Neuronal stem cell (in vitro differentiated cells): ENCODE data around the gene HIPK2.

Source experiments
- DNase-seq: peaks from one replicate; pipeline ENCODE4 v3.0.0-alpha.2; 2013; ENCODE audit warnings: low spot score
- H2AFZ ChIP-seq: one replicate; pipeline ENCODE4 v1.6.1; 2013; ENCODE audit warnings: mild to moderate bottlenecking, low read length, inconsistent platforms
- H2AK5ac ChIP-seq: 2 replicates; pipeline ENCODE4 v1.6.1; 2013; ENCODE audit warnings: low read depth, mild to moderate bottlenecking, inconsistent platforms, low read length, moderate library complexity, mixed read lengths
- H2BK120ac ChIP-seq: 2 replicates; pipeline ENCODE4 v1.6.1; 2013; ENCODE audit warnings: low read depth, mild to moderate bottlenecking, inconsistent platforms, low read length, moderate library complexity, mixed read lengths
- H2BK12ac ChIP-seq: one replicate; pipeline ENCODE4 v1.6.1; 2013; ENCODE audit warnings: low read length, inconsistent platforms
- H2BK15ac ChIP-seq: 2 replicates; pipeline ENCODE4 v1.6.1; 2013; ENCODE audit warnings: mild to moderate bottlenecking, low read length, inconsistent platforms, mixed read lengths
- H2BK5ac ChIP-seq: one replicate; pipeline ENCODE4 v1.6.1; 2013; ENCODE audit warnings: inconsistent platforms, mild to moderate bottlenecking, low read length, moderate library complexity
- H3K14ac ChIP-seq: one replicate; pipeline ENCODE4 v1.6.1; 2013; ENCODE audit warnings: low read length, inconsistent platforms
- H3K18ac ChIP-seq: 2 replicates; pipeline ENCODE4 v1.6.1; 2013; ENCODE audit warnings: low read length, inconsistent platforms
- H3K23ac ChIP-seq: 2 replicates; pipeline ENCODE4 v1.6.1; 2013; ENCODE audit warnings: low read depth, mild to moderate bottlenecking, mixed read lengths, low read length, inconsistent platforms; ENCODE audit not compliant: poor library complexity
- H3K27ac ChIP-seq: replicated peaks from 3 replicates; pipeline ENCODE4 v1.5.1; 2013; ENCODE audit warnings: low read length, inconsistent platforms
- H3K27me3 ChIP-seq, 3 experiments: 2 replicates each; pipeline ENCODE4 v1.6.1; 2013; ENCODE audit warnings: low read length in 3 of 3, mild to moderate bottlenecking in 2 of 3, inconsistent platforms in 1 of 3, low read depth in 1 of 3, mixed read lengths in 1 of 3, moderate library complexity in 1 of 3; ENCODE audit not compliant: control insufficient read depth in 3 of 3, insufficient read depth in 3 of 3
- H3K36me3 ChIP-seq, 2 donors: replicated peaks in 1 of 2; 2 replicates each; pipeline ENCODE4 v1.6.1; 2013; ENCODE audit warnings: low read length in 2 of 2; ENCODE audit not compliant: control insufficient read depth in 2 of 2, insufficient read depth in 2 of 2
- H3K4ac ChIP-seq: 2 replicates; pipeline ENCODE4 v1.6.1; 2013; ENCODE audit warnings: inconsistent platforms, mild to moderate bottlenecking, low read length, moderate library complexity
- H3K4me1 ChIP-seq, 2 donors: 1 replicate in 1 of 2; 2 replicates in 1 of 2; pipeline ENCODE4 v1.6.1; 2013; ENCODE audit warnings: low read length in 2 of 2, low read depth in 1 of 2; ENCODE audit not compliant: control insufficient read depth in 2 of 2, insufficient read depth in 1 of 2
- H3K4me2 ChIP-seq: one replicate; pipeline ENCODE4 v1.6.1; 2013; ENCODE audit warnings: mild to moderate bottlenecking, low read length, inconsistent platforms; ENCODE audit not compliant: insufficient read depth, poor library complexity, severe bottlenecking
- H3K4me3 ChIP-seq, 2 donors: 2 replicates each; pipeline ENCODE4 v1.5.1; 2013; ENCODE audit warnings: low read length in 2 of 2, mild to moderate bottlenecking in 2 of 2, inconsistent platforms in 1 of 2, moderate library complexity in 1 of 2
- H3K79me1 ChIP-seq: one replicate; pipeline ENCODE4 v1.6.1; 2013; ENCODE audit warnings: low read depth, mild to moderate bottlenecking, inconsistent platforms, low read length, moderate library complexity
- H3K9ac ChIP-seq: one replicate; pipeline ENCODE4 v1.6.1; 2013; ENCODE audit warnings: mild to moderate bottlenecking, low read depth, low read length, inconsistent platforms; ENCODE audit not compliant: poor library complexity
- H3K9me3 ChIP-seq, 2 donors: replicated peaks in 1 of 2; 2 replicates each; pipeline versions ENCODE3 to v1.6.1; 2013; ENCODE audit warnings: low read length in 2 of 2, mild to moderate bottlenecking in 2 of 2, inconsistent platforms in 1 of 2, low read depth in 1 of 2, mixed read lengths in 1 of 2, moderate library complexity in 1 of 2; ENCODE audit not compliant: control insufficient read depth in 2 of 2, insufficient read depth in 1 of 2
- H4K8ac ChIP-seq: one replicate; pipeline ENCODE4 v1.6.1; 2013; ENCODE audit warnings: low read depth, mild to moderate bottlenecking, inconsistent platforms, low read length, moderate library complexity
- H4K91ac ChIP-seq: one replicate; pipeline ENCODE4 v1.6.1; 2013; ENCODE audit warnings: low read length, low read depth, mild to moderate bottlenecking, inconsistent platforms; ENCODE audit not compliant: poor library complexity
- WGBS, 2 donors: extraction: QIAGEN DNeasy Blood & Tissue Kit; methylation state at CpG; one replicate each; pipeline ENCODE4 v1.1.7; 2013; ENCODE audit warnings: missing lambda C conversion rate in 2 of 2, mixed read lengths in 1 of 2; ENCODE audit not compliant: insufficient read length in 2 of 2, insufficient replicate concordance in 1 of 2; ENCODE audit errors: extremely low coverage in 2 of 2; 5-methylcytosine and 5-hydroxymethylcytosine counted together

Gene HIPK2

GRCh38 chr7:139722604-139723003 is 55.2 kb downstream of the HIPK2 start:
- H3K4me2 ChIP-seq: no peak overlapping the region
- no peak overlapping the region for H2BK120ac ChIP-seq
- H3K79me1 ChIP-seq: peaks cover 2% of the 10 kb centered on the region
- no peak overlapping the region for H3K4ac ChIP-seq
- H3K4me1 ChIP-seq: peaks cover 0 to 5% of the 10 kb centered on the region in 2 donors
- H2BK12ac ChIP-seq: no peak overlapping the region
- no CpG with 5 or more reads among the region's 4 CpGs for WGBS, 2 donors
- no peak overlapping the region for H3K18ac ChIP-seq
- no peaks in the 10 kb centered on the region for H3K36me3 ChIP-seq
- H3K4me3 ChIP-seq: no peak overlapping the region
- no peaks in the 10 kb centered on the region for H3K27me3 ChIP-seq
- DNase-seq: no peak
- no peak overlapping the region for H2AFZ ChIP-seq
- H3K14ac ChIP-seq: no peak overlapping the region
- no peak overlapping the region for H4K91ac ChIP-seq
- no peak overlapping the region for H2AK5ac ChIP-seq
- H2BK15ac ChIP-seq: no peak overlapping the region
- no peak overlapping the region for H3K23ac ChIP-seq
- H3K9me3 ChIP-seq: no peaks in the 10 kb centered on the region
- no peak overlapping the region for H2BK5ac ChIP-seq
- H3K27ac ChIP-seq: no peak overlapping the region
- H4K8ac ChIP-seq: no peak overlapping the region
- no peak overlapping the region for H3K9ac ChIP-seq

GRCh38 chr7:139721821-139722220 is 56.0 kb downstream of the HIPK2 start:
- DNase-seq: no peak
- no peak overlapping the region for H2BK5ac ChIP-seq
- WGBS, 2 donors: no CpG with 5 or more reads among the region's 2 CpGs
- no peak overlapping the region for H3K9ac ChIP-seq
- H3K27ac ChIP-seq: no peak overlapping the region
- H2BK12ac ChIP-seq: no peak overlapping the region
- H2BK15ac ChIP-seq: no peak overlapping the region
- H4K8ac ChIP-seq: no peak overlapping the region
- H3K36me3 ChIP-seq: peaks cover under 1 to 5% of the 10 kb centered on the region in 2 donors
- H3K4me3 ChIP-seq: no peak overlapping the region
- H3K18ac ChIP-seq: no peak overlapping the region
- H2AFZ ChIP-seq: no peak overlapping the region
- H3K9me3 ChIP-seq: no peaks in the 10 kb centered on the region
- no peak overlapping the region for H2BK120ac ChIP-seq
- no peaks in the 10 kb centered on the region for H3K27me3 ChIP-seq
- no peak overlapping the region for H3K4me2 ChIP-seq
- H3K79me1 ChIP-seq: peaks cover 2% of the 10 kb centered on the region
- H3K23ac ChIP-seq: no peak overlapping the region
- H4K91ac ChIP-seq: no peak overlapping the region
- no peak overlapping the region for H2AK5ac ChIP-seq
- no peak overlapping the region for H3K4ac ChIP-seq
- H3K4me1 ChIP-seq: peaks cover 0 to 5% of the 10 kb centered on the region in 2 donors
- H3K14ac ChIP-seq: no peak overlapping the region

- peaks cover 0 to 5% of the 10 kb centered on the region in 2 donors for H3K4me1 ChIP-seq
- no peak overlapping the region for H2BK120ac ChIP-seq
- no peak overlapping the region for H4K91ac ChIP-seq
- H3K4me3 ChIP-seq: no peak overlapping the region
- H3K27ac ChIP-seq: no peak overlapping the region
- no CpG with 5 or more reads among the region's 4 CpGs for WGBS, 2 donors
- H3K4me2 ChIP-seq: no peak overlapping the region
- no peak overlapping the region for H3K14ac ChIP-seq
- no peak overlapping the region for H2AK5ac ChIP-seq
- H3K27me3 ChIP-seq: no peaks in the 10 kb centered on the region
- no peak overlapping the region for H3K9ac ChIP-seq
- H3K36me3 ChIP-seq: peaks cover 4 to 9% of the 10 kb centered on the region in 2 donors
- no peak overlapping the region for H2BK15ac ChIP-seq
- no peak overlapping the region for H3K23ac ChIP-seq
- no peak overlapping the region for H2AFZ ChIP-seq
- H3K79me1 ChIP-seq: peaks cover 2% of the 10 kb centered on the region
- H4K8ac ChIP-seq: no peak overlapping the region
- H3K4ac ChIP-seq: no peak overlapping the region
- DNase-seq: no peak
- H3K9me3 ChIP-seq: no peaks in the 10 kb centered on the region
- H2BK5ac ChIP-seq: no peak overlapping the region
- H2BK12ac ChIP-seq: no peak overlapping the region
- H3K18ac ChIP-seq: no peak overlapping the region
Measured at GRCh38 chr7:139721417-139721816, 56.4 kb downstream of the HIPK2 start.

GRCh38 chr7:139720705-139721231 is 57.0 kb downstream of the HIPK2 start:
- no peak overlapping the region for H3K27ac ChIP-seq
- H2BK5ac ChIP-seq: no peak overlapping the region
- H3K4me1 ChIP-seq: peaks cover 0 to 5% of the 10 kb centered on the region in 2 donors
- no peaks in the 10 kb centered on the region for H3K9me3 ChIP-seq
- no peak overlapping the region for H4K91ac ChIP-seq
- no peak overlapping the region for H3K18ac ChIP-seq
- H2AK5ac ChIP-seq: no peak overlapping the region
- no peak overlapping the region for H3K4ac ChIP-seq
- no peak overlapping the region for H2AFZ ChIP-seq
- H2BK12ac ChIP-seq: no peak overlapping the region
- no peaks in the 10 kb centered on the region for H3K27me3 ChIP-seq
- H3K9ac ChIP-seq: no peak overlapping the region
- H4K8ac ChIP-seq: no peak overlapping the region
- no peak overlapping the region for H2BK120ac ChIP-seq
- peaks cover 10 to 16% of the 10 kb centered on the region in 2 donors for H3K36me3 ChIP-seq
- H2BK15ac ChIP-seq: no peak overlapping the region
- H3K79me1 ChIP-seq: no peaks in the 10 kb centered on the region
- no peak overlapping the region for H3K4me2 ChIP-seq
- WGBS, 2 donors: no CpG with 5 or more reads among the region's 12 CpGs
- no peak overlapping the region for H3K14ac ChIP-seq
- H3K4me3 ChIP-seq: no peak overlapping the region
- no peak for DNase-seq
- H3K23ac ChIP-seq: no peak overlapping the region
